K562 (cell line): ENCODE data around the gene ACTR1B. TPM values are rescaled to one million over a fixed set of nuclear protein-coding genes. Genes with fewer than 3 reads are reported as not detected.
A peak's percentile ranks its signal among the peaks of the same experiment; 100 is the strongest.

Source experiments
- CREBBP ChIP-seq: IDR thresholded peaks from one replicate; pipeline ENCODE4 v1.6.1; 2012; ENCODE audit warnings: low read depth, mild to moderate bottlenecking, control low read depth, inconsistent platforms, low read length
- DLX4 ChIP-seq: fragments of 250-450 bp; sonication (Bioruptor Pico); IDR thresholded peaks from 2 replicates; pipeline ENCODE4 v1.6.1; 2021; ENCODE audit warnings: mild to moderate bottlenecking
- E2F8 ChIP-seq: fragments of 450-650 bp; IDR thresholded peaks from 2 replicates; pipeline ENCODE4 v1.7.1; 2018; ENCODE audit warnings: mild to moderate bottlenecking, low read depth; ENCODE audit not compliant: partially characterized antibody
- GATAD2A ChIP-seq: fragments of 450-650 bp; IDR thresholded peaks from 2 replicates; pipeline ENCODE4 v1.6.1; 2017
- KAT8 ChIP-seq: fragments of 450-650 bp; IDR thresholded peaks from 2 replicates; pipeline ENCODE4 v1.6.1; 2016; ENCODE audit warnings: low read depth, mild to moderate bottlenecking
- KLF1 ChIP-seq: fragments of 450-650 bp; IDR thresholded peaks from 2 replicates; pipeline ENCODE4 v1.6.1; 2016; ENCODE audit warnings: missing genetic modification characterization, missing compliant biosample characterization
- NCOA1 ChIP-seq: fragments of 450-650 bp; IDR thresholded peaks from 2 replicates; pipeline ENCODE4 v1.6.1; 2016; ENCODE audit warnings: low read depth
- NR2C2 ChIP-seq, 2 experiments: fragments of 200-800 bp in 1 of 2; sonication (Bioruptor generic) in 1 of 2; sonication (generic) in 1 of 2; formaldehyde crosslinking in 1 of 2; IDR thresholded peaks; 2 replicates each; pipeline versions ENCODE4 v1.6.1 to v1.8.0; 2016 to 2022; ENCODE audit warnings: mild to moderate bottlenecking in 1 of 2, missing compliant biosample characterization in 1 of 2, missing genetic modification characterization in 1 of 2, missing genetic modification reagents in 1 of 2
- POLR2H ChIP-seq: IDR thresholded peaks from 2 replicates; pipeline ENCODE4 v1.6.1; 2016; ENCODE audit warnings: missing genetic modification characterization, low read depth, mild to moderate bottlenecking, control low read depth, missing compliant biosample characterization, moderate library complexity
- PRPF4 ChIP-seq: fragments of 200-400 bp; formaldehyde crosslinking; IDR thresholded peaks from one replicate; pipeline ENCODE4 v1.6.1; 2017; ENCODE audit warnings: low read length, low read depth, mild to moderate bottlenecking; ENCODE audit not compliant: insufficient read depth, poor library complexity, severe bottlenecking
- SETDB1 ChIP-seq: IDR thresholded peaks from one replicate; pipeline ENCODE4 v1.6.1; 2012; ENCODE audit warnings: low read length, control low read depth, inconsistent platforms
- TSC22D4 ChIP-seq: fragments of 450-650 bp; IDR thresholded peaks from 2 replicates; pipeline ENCODE4 v1.6.1; 2016; ENCODE audit warnings: missing genetic modification characterization, missing biosample characterization, control low read depth
- ZKSCAN8 ChIP-seq: fragments of 200-800 bp; sonication (Bioruptor generic); IDR thresholded peaks from 2 replicates; pipeline ENCODE4 v1.6.1; 2016; ENCODE audit warnings: missing genetic modification characterization, missing compliant biosample characterization
- ZNF445 ChIP-seq: fragments of 250-450 bp; sonication (Bioruptor Pico); IDR thresholded peaks from 2 replicates; pipeline ENCODE4 v1.4.0; 2020; ENCODE audit warnings: low read depth, mild to moderate bottlenecking, moderate library complexity
- polyA plus RNA-seq, 8 experiments: library from polyadenylated mRNA; depleted of rRNA in 4 of 8; stranded (reverse) in 5 of 8; unstranded in 3 of 8; fragments of >200 nt; fragmentation: Nextera tagmentation in 2 of 8; fragmentation: Illumina TruSeq in 1 of 8; extraction: Ambion mirVana in 2 of 8; extraction: Trizol in 1 of 8; gene quantifications; 2 replicates each; pipeline versions ENCODE4 v1.2.1 to v1.2.3, GENCODE V29; 2011 to 2014; ENCODE audit warnings: inconsistent platforms in 1 of 8, missing spikeins in 1 of 8
- total RNA-seq, 7 experiments: library from RNA; depleted of rRNA in 6 of 7; stranded (reverse); fragments of >200 nt in 6 of 7; fragmentation: Illumina TruSeq in 2 of 7; extraction: Trizol in 2 of 7; gene quantifications; 2 replicates each; pipeline versions ENCODE4 v1.2.1 to v1.2.3, GENCODE V29; 2011 to 2021; ENCODE audit warnings: low replicate concordance in 1 of 7
- TF ChIP-seq, protein P1 (sequence below): fragments of 250-450 bp; sonication (Bioruptor Pico); IDR thresholded peaks from 2 replicates; pipeline ENCODE4 v1.5.0; 2020; ENCODE audit warnings: mild to moderate bottlenecking
- TF ChIP-seq, protein P2 (sequence below): sonication (generic); formaldehyde crosslinking; IDR thresholded peaks from 2 replicates; pipeline ENCODE4 v1.8.0; 2022; ENCODE audit warnings: mild to moderate bottlenecking, low read depth, missing genetic modification reagents
- TF ChIP-seq, protein P3 (sequence below): fragments of 200-800 bp; sonication (Bioruptor generic); IDR thresholded peaks from 2 replicates; pipeline ENCODE4 v1.6.1; 2016; ENCODE audit warnings: missing genetic modification characterization, missing compliant biosample characterization

ACTR1B gene
- total and polyA plus RNA-seq, 9 of the 15 experiments (the other 6 are each of a cell fraction or from before 2014, with no cell fraction given): 0.49 to 42.3 (median 22.5) TPM

DNA sequence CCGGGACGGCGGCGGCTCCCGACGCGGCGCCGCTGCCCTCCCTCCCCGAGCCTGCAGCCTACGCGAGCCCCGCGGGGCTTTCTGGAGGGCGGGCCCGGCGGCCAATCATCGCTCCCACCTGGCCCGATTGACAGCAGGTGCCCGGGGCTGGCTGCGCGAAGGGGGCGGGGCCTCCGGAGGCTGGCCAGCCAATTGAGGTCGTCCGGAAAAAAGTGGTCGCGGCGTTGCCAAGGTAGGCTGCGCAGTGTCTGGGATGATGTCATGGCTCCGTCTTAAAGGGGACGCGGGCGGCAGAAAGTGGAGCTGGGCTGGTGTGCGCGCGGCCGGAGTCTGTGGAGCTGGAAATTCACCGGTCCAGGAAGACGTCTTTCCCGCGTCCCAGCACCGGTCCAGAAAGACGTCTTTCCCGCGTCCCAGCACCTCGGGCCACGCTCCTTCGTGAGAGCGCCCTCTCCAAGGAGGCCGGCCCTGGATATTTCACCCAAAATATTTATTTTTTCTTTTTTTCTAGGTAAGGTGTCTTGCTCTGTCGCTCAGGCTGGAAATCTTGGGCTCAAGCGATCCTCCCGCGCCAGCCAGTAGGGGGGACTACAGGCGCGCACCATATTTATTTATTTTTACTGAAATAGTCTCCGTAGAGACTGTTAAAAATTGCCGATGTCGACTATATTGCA lies at the start of gene ACTR1B (continued):
- no peak for TF ChIP-seq NR2C2 (CRISPR knock-in tag; IDR thresholded peaks at IDR 0.05)
- no peak for TF ChIP-seq NR2C2 (tag; IDR thresholded peaks at IDR 0.05)
- no peak for TF ChIP-seq KAT8
- TF ChIP-seq KLF1 (tag): no peak
- TF ChIP-seq, protein P1, sequence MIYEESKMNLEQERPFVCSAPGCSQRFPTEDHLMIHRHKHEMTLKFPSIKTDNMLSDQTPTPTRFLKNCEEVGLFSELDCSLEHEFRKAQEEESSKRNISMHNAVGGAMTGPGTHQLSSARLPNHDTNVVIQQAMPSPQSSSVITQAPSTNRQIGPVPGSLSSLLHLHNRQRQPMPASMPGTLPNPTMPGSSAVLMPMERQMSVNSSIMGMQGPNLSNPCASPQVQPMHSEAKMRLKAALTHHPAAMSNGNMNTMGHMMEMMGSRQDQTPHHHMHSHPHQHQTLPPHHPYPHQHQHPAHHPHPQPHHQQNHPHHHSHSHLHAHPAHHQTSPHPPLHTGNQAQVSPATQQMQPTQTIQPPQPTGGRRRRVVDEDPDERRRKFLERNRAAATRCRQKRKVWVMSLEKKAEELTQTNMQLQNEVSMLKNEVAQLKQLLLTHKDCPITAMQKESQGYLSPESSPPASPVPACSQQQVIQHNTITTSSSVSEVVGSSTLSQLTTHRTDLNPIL (CRISPR knock-in tag): no peak
- no peak for TF ChIP-seq NCOA1
- TF ChIP-seq, protein P2, sequence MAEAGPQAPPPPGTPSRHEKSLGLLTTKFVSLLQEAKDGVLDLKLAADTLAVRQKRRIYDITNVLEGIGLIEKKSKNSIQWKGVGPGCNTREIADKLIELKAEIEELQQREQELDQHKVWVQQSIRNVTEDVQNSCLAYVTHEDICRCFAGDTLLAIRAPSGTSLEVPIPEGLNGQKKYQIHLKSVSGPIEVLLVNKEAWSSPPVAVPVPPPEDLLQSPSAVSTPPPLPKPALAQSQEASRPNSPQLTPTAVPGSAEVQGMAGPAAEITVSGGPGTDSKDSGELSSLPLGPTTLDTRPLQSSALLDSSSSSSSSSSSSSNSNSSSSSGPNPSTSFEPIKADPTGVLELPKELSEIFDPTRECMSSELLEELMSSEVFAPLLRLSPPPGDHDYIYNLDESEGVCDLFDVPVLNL (CRISPR knock-in tag): no peak
- TF ChIP-seq, protein P3, sequence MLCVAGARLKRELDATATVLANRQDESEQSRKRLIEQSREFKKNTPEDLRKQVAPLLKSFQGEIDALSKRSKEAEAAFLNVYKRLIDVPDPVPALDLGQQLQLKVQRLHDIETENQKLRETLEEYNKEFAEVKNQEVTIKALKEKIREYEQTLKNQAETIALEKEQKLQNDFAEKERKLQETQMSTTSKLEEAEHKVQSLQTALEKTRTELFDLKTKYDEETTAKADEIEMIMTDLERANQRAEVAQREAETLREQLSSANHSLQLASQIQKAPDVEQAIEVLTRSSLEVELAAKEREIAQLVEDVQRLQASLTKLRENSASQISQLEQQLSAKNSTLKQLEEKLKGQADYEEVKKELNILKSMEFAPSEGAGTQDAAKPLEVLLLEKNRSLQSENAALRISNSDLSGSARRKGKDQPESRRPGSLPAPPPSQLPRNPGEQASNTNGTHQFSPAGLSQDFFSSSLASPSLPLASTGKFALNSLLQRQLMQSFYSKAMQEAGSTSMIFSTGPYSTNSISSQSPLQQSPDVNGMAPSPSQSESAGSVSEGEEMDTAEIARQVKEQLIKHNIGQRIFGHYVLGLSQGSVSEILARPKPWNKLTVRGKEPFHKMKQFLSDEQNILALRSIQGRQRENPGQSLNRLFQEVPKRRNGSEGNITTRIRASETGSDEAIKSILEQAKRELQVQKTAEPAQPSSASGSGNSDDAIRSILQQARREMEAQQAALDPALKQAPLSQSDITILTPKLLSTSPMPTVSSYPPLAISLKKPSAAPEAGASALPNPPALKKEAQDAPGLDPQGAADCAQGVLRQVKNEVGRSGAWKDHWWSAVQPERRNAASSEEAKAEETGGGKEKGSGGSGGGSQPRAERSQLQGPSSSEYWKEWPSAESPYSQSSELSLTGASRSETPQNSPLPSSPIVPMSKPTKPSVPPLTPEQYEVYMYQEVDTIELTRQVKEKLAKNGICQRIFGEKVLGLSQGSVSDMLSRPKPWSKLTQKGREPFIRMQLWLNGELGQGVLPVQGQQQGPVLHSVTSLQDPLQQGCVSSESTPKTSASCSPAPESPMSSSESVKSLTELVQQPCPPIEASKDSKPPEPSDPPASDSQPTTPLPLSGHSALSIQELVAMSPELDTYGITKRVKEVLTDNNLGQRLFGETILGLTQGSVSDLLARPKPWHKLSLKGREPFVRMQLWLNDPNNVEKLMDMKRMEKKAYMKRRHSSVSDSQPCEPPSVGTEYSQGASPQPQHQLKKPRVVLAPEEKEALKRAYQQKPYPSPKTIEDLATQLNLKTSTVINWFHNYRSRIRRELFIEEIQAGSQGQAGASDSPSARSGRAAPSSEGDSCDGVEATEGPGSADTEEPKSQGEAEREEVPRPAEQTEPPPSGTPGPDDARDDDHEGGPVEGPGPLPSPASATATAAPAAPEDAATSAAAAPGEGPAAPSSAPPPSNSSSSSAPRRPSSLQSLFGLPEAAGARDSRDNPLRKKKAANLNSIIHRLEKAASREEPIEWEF: no peak
- peak; percentile 86 for TF ChIP-seq E2F8
- no peak for TF ChIP-seq ZKSCAN8 (CRISPR knock-in tag)
- no peak for TF ChIP-seq ZNF445 (CRISPR knock-in tag)
- no peak for TF ChIP-seq TSC22D4 (tag)
- TF ChIP-seq POLR2H (tag): peak; percentile 79
- TF ChIP-seq PRPF4: no peak
- TF ChIP-seq CREBBP: no peak
- no peak for TF ChIP-seq DLX4
- TF ChIP-seq GATAD2A: no peak
- no peak for TF ChIP-seq SETDB1
